NK-92 (cell line): ENCODE measurements around the gene ZNF878.

Experiments
- DNase-seq: peaks from one replicate; lab custom pipeline; 2025; ENCODE audit not compliant: unreplicated experiment; lab: John Stamatoyannopoulos, UW

ZNF878 gene

DNA sequence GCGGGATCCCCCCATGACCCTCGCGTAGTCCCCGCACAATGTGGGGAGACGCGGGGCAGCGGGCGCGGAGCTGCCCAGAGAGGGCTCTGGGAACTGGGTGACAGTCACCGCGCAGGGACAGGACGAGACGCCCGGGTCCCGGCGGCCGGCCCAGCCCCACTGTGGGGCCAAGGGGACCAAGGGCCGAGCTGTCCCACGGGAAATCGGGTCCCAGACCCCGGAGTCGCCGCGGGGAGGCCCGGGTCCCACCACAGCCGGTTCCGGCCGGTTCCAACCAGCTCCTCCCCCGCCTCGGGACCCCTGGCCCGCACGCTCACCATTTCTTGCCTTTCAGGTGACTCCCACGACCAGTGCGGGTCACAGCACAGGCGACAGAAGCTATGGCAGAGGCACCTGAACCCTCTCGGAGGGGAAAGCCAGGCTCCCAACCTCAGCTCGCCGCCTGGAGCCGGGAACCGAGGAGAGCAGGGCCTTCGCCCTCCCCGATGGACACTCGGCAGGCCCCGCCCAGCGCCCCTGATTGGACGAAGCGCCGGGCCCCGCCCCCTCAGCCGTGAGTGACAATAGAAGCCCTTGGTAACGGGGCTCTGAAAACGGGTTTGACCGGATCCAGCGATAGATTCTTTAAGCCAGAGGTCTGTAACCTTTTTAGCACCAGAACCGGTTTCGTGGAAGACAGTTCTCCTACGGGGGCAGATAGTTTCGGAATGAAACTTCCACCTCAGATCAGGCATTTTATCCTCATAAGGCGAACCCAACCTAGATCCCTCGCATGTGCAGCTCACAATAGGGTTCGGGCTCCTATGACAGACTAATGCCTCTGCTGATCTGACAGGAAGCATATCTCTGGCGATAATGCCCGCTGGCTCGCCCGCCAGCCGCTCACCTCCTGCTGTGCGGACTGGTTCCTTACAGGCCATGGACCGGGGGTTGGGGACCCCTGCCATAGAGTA is 17.3 kb downstream of the ZNF878 start, which contains the start of gene ZNF433:
Gene ZNF433 (minus strand): TSS at position 460 of the 953 bp plus-strand sequence. CDS start 140 bp downstream, at position 320.
- DNase-seq, result no peak

- DNase-seq, result no peak
These were observed 18.1 kb downstream of the ZNF878 start for GRCh38 chr19:12034620-12035019.

- DNase-seq, result no peak
These were observed 18.6 kb downstream of the ZNF878 start for GRCh38 chr19:12034198-12034597.

- DNase-seq, result no peak
These were observed 37.0 kb downstream of the ZNF878 start for GRCh38 chr19:12015753-12016116.

DNA sequence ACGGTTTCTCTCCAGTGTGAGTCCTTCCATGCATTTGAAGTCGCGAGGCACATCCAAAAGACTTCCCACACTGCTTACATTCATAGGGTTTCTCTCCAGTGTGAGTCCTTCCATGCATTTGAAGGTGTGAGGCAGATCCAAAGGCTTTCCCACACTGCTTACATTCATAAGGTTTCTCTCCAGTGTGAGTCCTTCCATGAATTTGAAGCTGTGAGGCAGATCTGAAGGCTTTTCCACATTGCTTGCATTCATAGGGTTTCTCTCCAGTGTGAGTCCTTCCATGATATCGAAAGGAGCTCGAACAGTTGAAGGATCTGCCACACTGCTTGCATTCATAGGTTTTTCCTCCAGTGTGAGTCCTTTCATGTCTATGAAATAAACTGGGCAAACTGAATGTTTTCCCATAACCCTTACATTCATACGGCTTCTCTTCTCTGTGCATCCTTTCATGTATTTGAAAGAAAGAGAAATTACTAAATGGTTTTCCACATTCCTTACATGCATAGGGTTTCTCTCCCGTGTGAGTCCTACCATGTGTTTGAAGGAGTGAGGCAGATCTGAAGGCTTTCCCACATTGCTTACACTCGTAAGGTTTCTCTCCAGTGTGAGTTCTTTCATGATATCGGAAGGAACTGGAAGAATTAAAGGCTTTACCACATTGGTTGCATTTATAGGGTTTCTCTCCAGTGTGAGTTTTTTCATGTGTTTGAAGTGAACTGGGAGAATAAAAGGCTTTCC is 37.6 kb downstream of the ZNF878 start:
- no peak for DNase-seq

- DNase-seq, result no peak
These were observed 52.4 kb downstream of the ZNF878 start for GRCh38 chr19:12000152-12000981.

DNA sequence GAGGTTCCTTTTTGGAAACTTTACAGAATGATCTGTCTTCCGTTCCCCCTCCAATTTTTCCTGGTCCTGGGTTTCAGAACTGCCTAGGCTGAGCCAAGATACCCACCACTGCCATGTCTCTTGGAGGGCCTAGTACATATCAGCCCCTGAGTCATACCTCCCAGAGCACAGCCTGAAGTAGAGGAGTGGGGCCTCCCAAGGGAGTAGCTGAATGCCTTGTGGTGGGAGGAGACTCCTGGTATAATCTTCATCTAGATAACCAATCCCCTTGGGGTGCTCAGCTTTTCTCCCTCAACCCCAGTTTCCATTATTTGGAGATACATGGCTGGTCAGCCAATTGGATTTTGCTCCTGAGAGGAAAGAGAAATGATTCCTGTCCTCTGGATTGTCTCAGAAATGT is 57.6 kb downstream of the ZNF878 start:
- no peak for DNase-seq
